ENCODE data around the gene FAM114A1.
"Not testable (repeated sequence)": the region's sequence is repeated elsewhere in the genome, so short reads cannot be mapped to it uniquely, and the experiment has no call there.

FAM114A1 gene

GRCh38 chr4:38967260-38968095 is 99.9 kb downstream of the FAM114A1 start:
- DNase-seq (ENCODE audit: low read depth in 2 of 2), result no peak

GRCh38 chr4:38968668-38969067 is 101.1 kb downstream of the FAM114A1 start:
- no peak for DNase-seq (ENCODE audit: low read depth in 2 of 2)

GRCh38 chr4:38976308-38976707 is 108.7 kb downstream of the FAM114A1 start:
- no peak for DNase-seq (ENCODE audit: low read depth in 2 of 2)

- DNase-seq (ENCODE audit: low read depth in 2 of 2), result no peak
Observed at GRCh38 chr4:38979081-38979480, 111.5 kb downstream of the FAM114A1 start.

GRCh38 chr4:38979511-38980230 is 112.1 kb downstream of the FAM114A1 start:
- DNase-seq (ENCODE audit: low read depth in 2 of 2), result no peak

- no peak for DNase-seq (ENCODE audit: low read depth in 2 of 2)
Observed at GRCh38 chr4:38980903-38981676, 113.5 kb downstream of the FAM114A1 start.

GRCh38 chr4:38982361-38983095 is 114.9 kb downstream of the FAM114A1 start:
- no peak for DNase-seq (ENCODE audit: low read depth in 2 of 2)

- DNase-seq (ENCODE audit: low read depth in 2 of 2), result no peak
Observed at GRCh38 chr4:38983291-38983690, 115.7 kb downstream of the FAM114A1 start.

- DNase-seq (ENCODE audit: low read depth in 2 of 2), result no peak
Observed at GRCh38 chr4:38983787-38984598, 116.4 kb downstream of the FAM114A1 start.

GRCh38 chr4:38985410-38986100 is 117.9 kb downstream of the FAM114A1 start:
- no peak for DNase-seq (ENCODE audit: low read depth in 2 of 2)

- no peak for DNase-seq (ENCODE audit: low read depth in 2 of 2)
Observed at GRCh38 chr4:38987491-38987890, 119.9 kb downstream of the FAM114A1 start.

GRCh38 chr4:38988353-38988752 is 120.7 kb downstream of the FAM114A1 start:
- not testable (repeated sequence) for DNase-seq (ENCODE audit: low read depth in 2 of 2)

GRCh38 chr4:38989487-38989886 is 121.9 kb downstream of the FAM114A1 start:
- DNase-seq (ENCODE audit: low read depth in 2 of 2), result no peak

- no peak for DNase-seq (ENCODE audit: low read depth in 2 of 2)
Observed at GRCh38 chr4:38990241-38990640, 122.6 kb downstream of the FAM114A1 start.

GRCh38 chr4:38993683-38994082 is 126.1 kb downstream of the FAM114A1 start:
- no peak for DNase-seq (ENCODE audit: low read depth in 2 of 2)

GRCh38 chr4:38994135-38994534 is 126.5 kb downstream of the FAM114A1 start:
- no peak for DNase-seq (ENCODE audit: low read depth in 2 of 2)
